Stomach (tissue), 9 donors: Measurements from ENCODE around the gene STK4. TPM values are rescaled to one million over a fixed set of nuclear protein-coding genes. Genes with fewer than 3 reads are reported as not detected.

Experiments used
- DNase-seq, 2 donors: peaks; one replicate each; pipeline versions ENCODE4 v3.0.0 to v3.0.0-alpha.2; 2013 to 2019
- H3K27ac ChIP-seq, 5 donors: fragments of 200-600 bp in 4 of 5; sonication (generic) in 4 of 5; one replicate each; pipeline ENCODE4 v1.5.1; 2013 to 2019; ENCODE audit warnings: mild to moderate bottlenecking in 1 of 5, moderate library complexity in 1 of 5
- H3K27me3 ChIP-seq, 3 donors: fragments of 200-600 bp; sonication (generic); one replicate each; pipeline ENCODE4 v1.5.1; 2017 to 2019; ENCODE audit warnings: mixed run types in 1 of 3
- H3K36me3 ChIP-seq, 4 donors: fragments of 200-600 bp; sonication (generic); 1 replicate in 3 of 4; 2 replicates in 1 of 4; pipeline ENCODE4 v1.5.1; 2016 to 2019
- H3K4me1 ChIP-seq, 4 donors: fragments of 200-600 bp; sonication (generic); one replicate each; pipeline ENCODE4 v1.5.1; 2016 to 2019
- H3K4me3 ChIP-seq, 4 donors: fragments of 200-600 bp; sonication (generic) in 3 of 4; one replicate each; pipeline ENCODE4 v1.5.1; 2016 to 2019; ENCODE audit warnings: mild to moderate bottlenecking in 1 of 4
- H3K9me3 ChIP-seq, 4 donors: fragments of 200-600 bp; sonication (generic); one replicate each; pipeline ENCODE4 v1.5.1; 2016 to 2019
- CTCF ChIP-seq, 7 experiments: fragments of 450-650 bp in 4 of 7; fragments of 200-600 bp in 3 of 7; sonication (generic) in 3 of 7; IDR thresholded peaks; one replicate each; pipeline ENCODE4 v1.5.1; 2016 to 2019; ENCODE audit warnings: antibody characterized with exemption in 7 of 7, control low read depth in 2 of 7, mild to moderate bottlenecking in 1 of 7
- EP300 ChIP-seq: sonication (generic); formaldehyde crosslinking; IDR thresholded peaks from one replicate; pipeline ENCODE4 v1.6.1; 2017; ENCODE audit warnings: antibody characterized with exemption
- POLR2A ChIP-seq, 4 donors: fragments of 450-650 bp; IDR thresholded peaks; one replicate each; pipeline ENCODE4 v1.6.1; 2016; ENCODE audit warnings: antibody characterized with exemption in 4 of 4, control low read depth in 2 of 4, mild to moderate bottlenecking in 1 of 4, moderate library complexity in 1 of 4
- POLR2AphosphoS5 ChIP-seq, 3 donors: sonication (generic); formaldehyde crosslinking; IDR thresholded peaks; one replicate each; pipeline ENCODE4 v1.6.1; 2016; ENCODE audit warnings: antibody characterized with exemption in 3 of 3
- whole genome bisulfite sequencing, 5 donors: extraction: QIAGEN DNeasy Blood & Tissue Kit in 3 of 5; methylation state at CpG; one replicate each; pipeline versions ENCODE4 v1.1.5 to v1.1.7; 2013 to 2018; 5-methylcytosine and 5-hydroxymethylcytosine counted together
- intact Hi-C: fragments of 100-400 bp; cut with DNase I; formaldehyde crosslinking; loops from one replicate; pipeline ENCODE4 v1.15.1; 2023; ENCODE audit warnings: low total_unique reads
- polyA plus RNA-seq, 3 donors: library from polyadenylated mRNA; stranded (reverse); fragments of 200-250 nt; gene quantifications; one replicate each; pipeline ENCODE4 v1.2.3, GENCODE V29; 2013
- total RNA-seq, 5 donors: library from RNA; depleted of rRNA; stranded (reverse); fragments of >200 nt; gene quantifications; one replicate each; pipeline versions ENCODE4 v1.1.0 to v1.2.3, GENCODE V29; 2014 to 2016
- donor health status: healthy with polysubstance abuse.
- donor health status: Bipolar disorder and iron deficiency.
- donor health status: healthy.

STK4 gene
- total and polyA plus RNA-seq, 8 donors, result 4.8 to 49.6 (median 19.3) TPM

DNA sequence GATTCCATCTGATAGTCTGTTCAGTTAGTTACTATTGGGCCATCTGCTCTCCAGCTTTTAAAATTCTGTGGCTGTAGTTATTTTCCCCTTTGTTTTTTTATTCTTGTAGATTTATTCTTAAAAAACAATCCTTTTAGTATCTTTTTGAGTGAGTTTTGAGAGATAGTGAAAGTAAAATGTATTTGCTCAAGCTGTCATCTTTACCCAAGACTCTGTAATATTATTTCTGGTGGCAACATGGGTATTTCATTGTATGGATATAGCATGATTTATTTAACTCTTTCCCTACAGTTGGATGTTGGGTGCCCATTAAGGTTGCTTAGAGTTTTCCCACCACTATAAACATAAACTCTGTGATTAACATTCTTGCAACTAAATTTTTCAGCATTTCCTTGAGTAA lies 24.6 kb downstream of the STK4 start:
- H3K27me3 ChIP-seq, result no peaks in the 10 kb centered on the region
- TF ChIP-seq EP300 (no peak), POLR2AphosphoS5 (IDR thresholded peaks at IDR 0.05) (no peak), CTCF (IDR thresholded peaks at IDR 0.05) (no peak)
- H3K36me3 ChIP-seq, result peaks cover 2 to 47% (median 38%) of the 10 kb centered on the region in 4 donors
- DNase-seq, result no peak
- H3K9me3 ChIP-seq, result no peaks in the 10 kb centered on the region
- H3K4me3 ChIP-seq, result peak overlapping the region in 3 of 4 donors; percentile 4 to 18 (median 14)
- peak overlapping the region in 4 of 5 donors; percentile 56 to 78 (median 64) for H3K27ac ChIP-seq
- intact Hi-C loops, result no loop called here
- H3K4me1 ChIP-seq, result peaks cover 0 to 43% (median 16%) of the 10 kb centered on the region in 4 donors

DNA sequence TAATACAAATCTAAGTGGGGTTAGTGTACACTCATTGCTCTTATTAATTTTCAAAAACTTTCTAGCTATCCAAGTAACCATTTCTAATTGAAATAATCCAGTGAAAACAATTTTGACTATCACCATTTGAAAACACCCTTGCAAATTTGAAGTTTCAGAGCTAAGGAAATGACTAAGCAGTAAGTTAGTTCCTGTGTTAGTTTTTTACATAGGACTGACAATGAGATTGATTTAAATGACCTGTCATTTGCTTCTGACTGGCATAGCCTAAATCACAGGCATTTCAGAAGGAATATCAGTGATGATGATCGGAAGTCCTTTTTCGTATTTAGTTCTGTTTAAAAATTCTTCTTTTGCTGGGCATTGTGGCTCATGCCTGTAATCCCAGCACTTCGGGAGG lies 27.0 kb downstream of the STK4 start:
- TF ChIP-seq EP300 (no peak), POLR2AphosphoS5 (IDR thresholded peaks at IDR 0.05) (no peak), POLR2A (IDR thresholded peaks at IDR 0.05) (no peak), CTCF (IDR thresholded peaks at IDR 0.05) (no peak)
- Histone ChIP-seq H3K27ac (peak overlapping the region in 3 of 5 donors; percentile 9 to 58 (median 52)), H3K4me3 (no peak overlapping the region), H3K4me1 (peaks cover 0 to 43% (median 16%) of the 10 kb centered on the region in 4 donors), H3K9me3 (no peaks in the 10 kb centered on the region), H3K27me3 (no peaks in the 10 kb centered on the region), H3K36me3 (peaks cover 23 to 49% (median 42%) of the 10 kb centered on the region in 4 donors)
- intact Hi-C loops, result no loop called here
- WGBS, 5 donors, result 83 to 94% (median 92%) methylated on average over 3 of the region's 3 CpGs
- DNase-seq, result no peak

- WGBS, 5 donors, result 93 to 99% (median 95%) methylated on average over 6 of the region's 6 CpGs
- intact Hi-C loops, result no loop called here
Measured at GRCh38 chr20:44997171-44997570, 30.9 kb downstream of the STK4 start.

GRCh38 chr20:44997668-44998067 lies 31.4 kb downstream of the STK4 start:
- Histone ChIP-seq H3K27ac (no peak overlapping the region), H3K4me1 (peaks cover 0 to 17% (median 0%) of the 10 kb centered on the region in 4 donors), H3K4me3 (no peak overlapping the region), H3K9me3 (no peaks in the 10 kb centered on the region), H3K36me3 (peaks cover 37 to 87% (median 77%) of the 10 kb centered on the region in 4 donors), H3K27me3 (no peaks in the 10 kb centered on the region)
- no peak for DNase-seq
- 94 to 97% (median 95%) methylated on average over 5 of the region's 5 CpGs for WGBS, 5 donors
- TF ChIP-seq CTCF (IDR thresholded peaks at IDR 0.05) (no peak), POLR2A (IDR thresholded peaks at IDR 0.05) (no peak), EP300 (no peak), POLR2AphosphoS5 (IDR thresholded peaks at IDR 0.05) (no peak)
- intact Hi-C loops, result no loop called here

More at GRCh38 chr20:44997171-44997570, 30.9 kb downstream of the STK4 start:
- no peaks in the 10 kb centered on the region for H3K9me3 ChIP-seq
- DNase-seq, result no peak
- TF ChIP-seq EP300, result no peak
- no peak for TF ChIP-seq POLR2AphosphoS5 (IDR thresholded peaks at IDR 0.05)
- peaks cover 0 to 22% (median 0%) of the 10 kb centered on the region in 4 donors for H3K4me1 ChIP-seq
- no peak overlapping the region for H3K4me3 ChIP-seq
- no peak overlapping the region for H3K27ac ChIP-seq
- H3K36me3 ChIP-seq, result peaks cover 37 to 82% (median 73%) of the 10 kb centered on the region in 4 donors
- no peaks in the 10 kb centered on the region for H3K27me3 ChIP-seq

DNA sequence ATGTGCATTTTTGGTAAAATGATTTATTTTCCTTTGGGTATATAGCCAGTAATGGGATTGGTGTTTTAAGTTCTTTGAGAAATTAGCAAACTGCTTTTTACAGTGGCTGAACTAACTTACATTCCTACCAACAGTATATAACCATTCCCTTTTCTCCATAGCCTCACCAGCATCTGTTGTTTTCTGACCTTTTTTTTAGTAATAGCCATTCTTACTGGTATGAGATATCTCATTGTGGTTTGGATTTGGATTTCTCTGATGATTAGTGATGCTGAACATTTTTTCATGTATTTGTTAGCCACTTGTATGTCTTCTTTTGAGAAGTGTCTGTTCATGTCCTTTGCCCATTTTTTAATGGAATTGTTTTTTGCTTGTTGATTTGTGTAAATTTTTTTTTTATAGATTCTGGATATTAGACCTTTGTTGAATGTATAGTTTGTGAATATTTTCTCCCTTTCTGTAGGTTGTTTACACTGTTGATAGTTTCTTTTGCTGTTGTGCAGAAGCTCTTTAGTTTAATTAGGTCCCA lies 42.3 kb downstream of the STK4 start:
- no peak for TF ChIP-seq POLR2AphosphoS5 (IDR thresholded peaks at IDR 0.05)
- TF ChIP-seq CTCF (IDR thresholded peaks at IDR 0.05), result no peak
- no peak for TF ChIP-seq EP300
- no peak for TF ChIP-seq POLR2A (IDR thresholded peaks at IDR 0.05)
- no peaks in the 10 kb centered on the region for H3K9me3 ChIP-seq
- DNase-seq, result no peak
- intact Hi-C loops, result no loop called here
- H3K36me3 ChIP-seq, result peaks cover 27 to 77% (median 66%) of the 10 kb centered on the region in 4 donors
- H3K27me3 ChIP-seq, result no peaks in the 10 kb centered on the region
- H3K4me3 ChIP-seq, result no peak overlapping the region
- peaks cover 0 to 16% (median 0%) of the 10 kb centered on the region in 4 donors for H3K4me1 ChIP-seq
- H3K27ac ChIP-seq, result no peak overlapping the region
